ENCODE measurements around the gene THAP11. TPM values are rescaled to one million over a fixed set of nuclear protein-coding genes. Genes with fewer than 3 reads are reported as not detected.
A peak's percentile ranks its signal among the peaks of the same experiment; 100 is the strongest.

The THAP11 gene
- total RNA-seq, 1 experiment from 2014 or later = 39.1 TPM

DNA sequence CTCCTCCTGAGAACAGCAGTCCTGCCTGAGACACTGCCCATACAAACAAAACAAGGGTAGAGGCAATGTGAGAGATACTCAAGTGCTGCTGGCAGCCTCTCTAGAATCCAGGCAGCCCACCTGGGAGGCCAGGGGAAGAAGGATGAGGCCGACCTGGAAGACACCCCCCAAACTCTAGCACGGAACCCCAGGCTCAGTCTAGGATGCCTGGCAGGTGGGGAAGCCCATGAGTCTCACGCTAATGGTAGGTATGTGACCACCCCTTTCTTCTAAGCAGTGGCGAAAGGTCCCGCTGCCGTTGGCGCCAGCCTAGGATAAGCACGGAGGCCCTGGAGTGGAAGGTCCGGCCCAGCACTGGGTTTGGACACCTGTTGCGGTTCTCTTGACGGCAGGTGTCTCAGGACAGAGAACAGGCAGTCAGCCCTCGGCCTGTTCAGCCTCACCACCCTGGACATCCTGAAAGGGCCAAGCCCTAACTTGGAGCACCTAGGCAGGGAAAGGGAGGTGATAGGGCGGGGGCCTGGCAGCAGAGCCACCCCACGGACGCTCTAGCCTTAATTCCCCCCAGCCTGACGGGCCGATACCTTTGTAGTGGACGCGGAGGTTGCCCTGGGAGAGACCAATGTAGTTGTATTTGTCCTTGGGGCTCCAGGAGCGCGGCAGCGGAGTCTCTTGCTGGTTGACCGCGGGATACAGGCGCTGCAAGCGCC, 36.2 kb upstream of the THAP11 start:
- TSS peak; percentile 47 for BruUV-seq (replicated peaks)
- intact Hi-C loops (cut with micrococcal nuclease) = loop anchor here (1.0 to 5.0 kb wide), 2 partner anchors 84 to 128 kb away; no protein-coding TSS in a partner anchor
- TF ChIP-seq EZH2 (IDR thresholded peaks at IDR 0.05; ENCODE audit: low read length, unreplicated experiment) (no peak), EZH2phosphoT487 (IDR thresholded peaks at IDR 0.05; ENCODE audit: borderline replicate concordance, low read length) (no peak)
- TF ChIP-seq, protein P1, sequence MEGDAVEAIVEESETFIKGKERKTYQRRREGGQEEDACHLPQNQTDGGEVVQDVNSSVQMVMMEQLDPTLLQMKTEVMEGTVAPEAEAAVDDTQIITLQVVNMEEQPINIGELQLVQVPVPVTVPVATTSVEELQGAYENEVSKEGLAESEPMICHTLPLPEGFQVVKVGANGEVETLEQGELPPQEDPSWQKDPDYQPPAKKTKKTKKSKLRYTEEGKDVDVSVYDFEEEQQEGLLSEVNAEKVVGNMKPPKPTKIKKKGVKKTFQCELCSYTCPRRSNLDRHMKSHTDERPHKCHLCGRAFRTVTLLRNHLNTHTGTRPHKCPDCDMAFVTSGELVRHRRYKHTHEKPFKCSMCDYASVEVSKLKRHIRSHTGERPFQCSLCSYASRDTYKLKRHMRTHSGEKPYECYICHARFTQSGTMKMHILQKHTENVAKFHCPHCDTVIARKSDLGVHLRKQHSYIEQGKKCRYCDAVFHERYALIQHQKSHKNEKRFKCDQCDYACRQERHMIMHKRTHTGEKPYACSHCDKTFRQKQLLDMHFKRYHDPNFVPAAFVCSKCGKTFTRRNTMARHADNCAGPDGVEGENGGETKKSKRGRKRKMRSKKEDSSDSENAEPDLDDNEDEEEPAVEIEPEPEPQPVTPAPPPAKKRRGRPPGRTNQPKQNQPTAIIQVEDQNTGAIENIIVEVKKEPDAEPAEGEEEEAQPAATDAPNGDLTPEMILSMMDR (conservative IDR thresholded peaks at IDR 0.05; ENCODE audit: low read depth, low read length) = no peak
- no peaks in the 10 kb centered on the region for H3K9me3 ChIP-seq (ENCODE audit: low read length)
- ChIA-PET CTCF (interaction anchor here (1.2 kb wide), 2 partner anchors 11 to 133 kb away, joined by 5 to 6 read pairs; no protein-coding TSS in a partner anchor), POLR2A (ENCODE audit: unreplicated experiment) (no interaction called here)
- H3K36me3 ChIP-seq (ENCODE audit: low read depth, low read length) = no peaks in the 10 kb centered on the region
- H3K4me2 ChIP-seq (ENCODE audit: low read length) = peak overlapping the region; percentile 90
- H3K79me2 ChIP-seq (ENCODE audit: low read length) = peaks cover 51% of the 10 kb centered on the region
- no peaks in the 10 kb centered on the region for H3F3A ChIP-seq (ENCODE audit: low read length, unreplicated experiment)
- peak overlapping the region; percentile 90 for H3K9ac ChIP-seq (ENCODE audit: low read length)
- H2AFZ ChIP-seq (ENCODE audit: low read length) = peak overlapping the region; percentile 89
- H3K4me3 ChIP-seq (ENCODE audit: low read length) = peak overlapping the region; percentile 99
- peaks cover 10% of the 10 kb centered on the region for H3K4me1 ChIP-seq (ENCODE audit: insufficient read depth, low read length)
- ATAC-seq = peak; percentile 4
- no peaks in the 10 kb centered on the region for H3K9me2 ChIP-seq (replicated peaks; ENCODE audit: low read length)
- H3K27me3 ChIP-seq (ENCODE audit: low read length) = no peaks in the 10 kb centered on the region
- no peak for DNase-seq
- no peak overlapping the region for H3K27ac ChIP-seq (ENCODE audit: low read length)
- H4K20me1 ChIP-seq (ENCODE audit: low read length) = no peaks in the 10 kb centered on the region

DNA sequence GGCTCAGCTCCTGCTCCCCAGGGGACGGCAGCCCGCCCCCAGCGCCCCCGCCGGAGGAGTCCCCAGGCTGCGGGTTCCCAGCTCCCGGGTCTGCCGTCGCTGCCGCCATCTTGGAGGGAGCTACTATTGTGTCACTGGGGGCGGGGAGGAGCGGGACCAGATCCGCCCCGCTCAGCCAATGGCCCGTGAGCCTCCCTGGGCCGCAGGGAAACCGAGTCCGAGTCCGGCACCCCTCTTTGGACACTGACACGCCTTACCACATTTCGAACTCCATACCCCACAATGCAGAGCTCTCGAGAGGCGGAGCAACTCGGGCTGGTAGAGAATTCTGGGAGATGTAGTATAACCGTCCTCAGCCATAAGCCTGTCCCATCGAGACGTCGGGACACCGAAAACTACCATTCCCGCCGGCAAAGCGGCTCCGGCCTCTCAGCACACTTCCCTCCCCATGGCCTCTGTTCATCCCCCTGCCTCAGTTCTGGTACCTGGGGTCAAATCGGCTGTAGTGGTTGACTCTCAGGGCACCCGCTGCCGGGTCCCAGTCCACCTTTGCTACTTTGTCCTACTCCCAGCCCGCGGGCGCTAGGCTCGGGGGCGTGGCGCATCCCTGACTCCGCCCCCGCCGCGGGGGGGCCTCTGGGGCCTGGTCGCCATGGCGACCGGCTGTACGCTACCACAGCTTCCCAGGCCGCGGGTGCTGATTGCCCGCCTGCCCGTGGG, 35.5 kb upstream of the THAP11 start, which contains the start of the genes RANBP10 and TSNAXIP1:
RANBP10 (minus strand) TSS at position 133 of the 720 bp plus-strand sequence; CDS start at position 109, 24 bp downstream.
TSNAXIP1 (plus strand) TSS at position 462 of the 720 bp plus-strand sequence. CDS start 261 bp downstream, outside the sequence.
- Histone ChIP-seq H3K4me1 (ENCODE audit: insufficient read depth, low read length) (peaks cover 10% of the 10 kb centered on the region), H3K27me3 (ENCODE audit: low read length) (no peaks in the 10 kb centered on the region), H3K79me2 (ENCODE audit: low read length) (peaks cover 44% of the 10 kb centered on the region), H3K4me3 (ENCODE audit: low read length) (peak within 1 kb of the TSS; percentile 99), H3K4me2 (ENCODE audit: low read length) (peak within 1 kb of the TSS; percentile 90), H3K36me3 (ENCODE audit: low read depth, low read length) (no peaks in the 10 kb centered on the region), H3F3A (ENCODE audit: low read length, unreplicated experiment) (no peaks in the 10 kb centered on the region), H3K9ac (ENCODE audit: low read length) (peak within 1 kb of the TSS; percentile 90), H3K27ac (ENCODE audit: low read length) (no peak within 1 kb of the TSS), H3K9me3 (ENCODE audit: low read length) (no peaks in the 10 kb centered on the region), H3K9me2 (replicated peaks; ENCODE audit: low read length) (no peaks in the 10 kb centered on the region), H4K20me1 (ENCODE audit: low read length) (no peaks in the 10 kb centered on the region), H2AFZ (ENCODE audit: low read length) (peak within 1 kb of the TSS; percentile 89)
- ATAC-seq = peak; percentile 93
- no TSS peak for BruUV-seq (replicated peaks)
- DNase-seq = peak; percentile 95
- CTCF ChIA-PET = interaction anchor here (0.6 to 1.2 kb wide), 3 partner anchors 10 to 134 kb away, joined by 3 to 6 read pairs (median 5); no protein-coding TSS in a partner anchor
- POLR2A ChIA-PET (ENCODE audit: unreplicated experiment) = interaction anchor here (0.5 to 0.7 kb wide), 5 partner anchors 10 to 330 kb away, joined by 3 to 4 read pairs (median 3); no protein-coding TSS in a partner anchor
- TF ChIP-seq EZH2 (IDR thresholded peaks at IDR 0.05; ENCODE audit: low read length, unreplicated experiment) (no peak), EZH2phosphoT487 (IDR thresholded peaks at IDR 0.05; ENCODE audit: borderline replicate concordance, low read length) (no peak)
- TF ChIP-seq, protein P1 (conservative IDR thresholded peaks at IDR 0.05; ENCODE audit: low read depth, low read length) = no peak
- intact Hi-C loops (cut with micrococcal nuclease) = loop anchor here (5.0 kb wide), 1 partner anchor 84 kb away; no protein-coding TSS in a partner anchor

All from PC-3 (cell line).